GM12878 (cell line): ENCODE data around the gene GOSR2.

Experiments used
- JUNB ChIP-seq: IDR thresholded peaks from 2 replicates; pipeline ENCODE4 v1.6.1; 2016; ENCODE audit warnings: antibody characterized with exemption, mild to moderate bottlenecking
- NFIC ChIP-seq: IDR thresholded peaks from 2 replicates; pipeline ENCODE4 v1.6.1; 2012; ENCODE audit warnings: low read depth, mild to moderate bottlenecking, inconsistent platforms, low read length, moderate library complexity

DNA sequence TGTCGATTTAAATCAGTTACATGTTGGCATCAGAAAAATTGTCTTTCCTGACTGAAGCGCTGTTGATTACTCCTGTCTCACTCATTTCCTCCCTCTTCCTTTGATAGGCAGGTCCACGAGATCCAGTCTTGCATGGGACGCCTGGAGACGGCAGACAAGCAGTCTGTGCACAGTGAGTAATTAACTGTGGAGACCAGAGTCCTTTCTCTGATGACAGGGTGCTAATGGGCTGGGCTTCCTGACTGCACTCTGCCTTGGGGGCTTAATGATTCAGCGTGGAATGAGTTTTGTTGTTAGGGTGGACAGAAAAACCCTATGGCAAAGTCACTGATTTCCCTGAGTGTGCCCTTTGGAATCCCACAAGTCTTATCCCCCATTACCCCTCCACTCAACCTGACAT is 6.5 kb downstream of the GOSR2 start:
- TF ChIP-seq NFIC (no peak), JUNB (no peak)
